Measurements from ENCODE around the gene TEX19.

Gene TEX19

DNA sequence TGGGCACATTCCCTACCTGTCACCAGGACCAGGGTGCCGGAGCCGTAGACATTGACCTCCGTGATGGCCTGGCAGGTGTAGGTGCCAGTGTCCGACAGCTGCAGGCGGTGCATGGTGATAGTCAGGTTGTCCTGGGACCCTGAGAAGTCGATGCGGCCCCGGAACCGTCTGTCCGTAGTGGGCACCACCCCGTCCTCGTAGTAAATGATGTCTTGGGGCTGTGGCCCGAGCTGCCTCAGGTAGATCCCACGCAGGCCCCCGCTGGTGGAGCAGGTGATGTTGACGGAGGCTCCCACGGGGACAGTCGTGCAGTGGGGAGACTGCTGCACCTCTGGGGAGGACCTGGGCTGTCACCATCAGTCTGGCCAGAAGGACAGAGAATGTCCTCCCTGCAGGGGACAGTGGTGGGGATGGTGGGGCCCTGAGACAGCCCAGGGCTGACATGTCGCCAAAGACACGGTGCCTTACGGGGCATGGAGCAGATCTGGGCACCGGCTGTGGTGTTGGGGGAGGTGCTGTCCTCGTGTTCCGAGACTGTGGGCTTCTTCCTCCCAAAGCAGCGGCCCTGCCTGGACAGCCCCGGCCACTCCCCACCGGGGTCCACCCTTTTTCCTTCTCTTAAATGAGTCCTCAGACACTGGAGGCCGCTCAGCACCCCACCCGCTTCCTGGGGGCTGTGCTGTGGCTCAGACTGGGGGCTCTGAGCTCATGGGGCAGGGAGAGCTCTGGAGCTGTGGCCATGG, 42.2 kb upstream of the TEX19 start:
- Histone ChIP-seq H3K9ac (ENCODE audit: low read length in 5 of 5) (no peak overlapping the region), H3K27me3 (ENCODE audit: control insufficient read depth in 5 of 5, insufficient read depth in 4 of 5, low read length in 5 of 5) (peaks cover 10 to 41% (median 32%) of the 10 kb centered on the region in 5 donors), H3K4me1 (ENCODE audit: control insufficient read depth in 5 of 5, insufficient read depth in 5 of 5, low read length in 5 of 5) (peaks cover 0 to 25% (median 6%) of the 10 kb centered on the region in 5 donors), H3K27ac (ENCODE audit: low read depth, low read length) (no peak overlapping the region), H3K4me3 (ENCODE audit: low read depth in 1 of 5, low read length in 5 of 5) (no peak overlapping the region), H3K9me3 (ENCODE audit: control insufficient read depth in 5 of 5, low read length in 5 of 5) (no peaks in the 10 kb centered on the region), H3K36me3 (ENCODE audit: control insufficient read depth in 5 of 5, insufficient read depth in 5 of 5, low read length in 5 of 5) (no peaks in the 10 kb centered on the region)

DNA sequence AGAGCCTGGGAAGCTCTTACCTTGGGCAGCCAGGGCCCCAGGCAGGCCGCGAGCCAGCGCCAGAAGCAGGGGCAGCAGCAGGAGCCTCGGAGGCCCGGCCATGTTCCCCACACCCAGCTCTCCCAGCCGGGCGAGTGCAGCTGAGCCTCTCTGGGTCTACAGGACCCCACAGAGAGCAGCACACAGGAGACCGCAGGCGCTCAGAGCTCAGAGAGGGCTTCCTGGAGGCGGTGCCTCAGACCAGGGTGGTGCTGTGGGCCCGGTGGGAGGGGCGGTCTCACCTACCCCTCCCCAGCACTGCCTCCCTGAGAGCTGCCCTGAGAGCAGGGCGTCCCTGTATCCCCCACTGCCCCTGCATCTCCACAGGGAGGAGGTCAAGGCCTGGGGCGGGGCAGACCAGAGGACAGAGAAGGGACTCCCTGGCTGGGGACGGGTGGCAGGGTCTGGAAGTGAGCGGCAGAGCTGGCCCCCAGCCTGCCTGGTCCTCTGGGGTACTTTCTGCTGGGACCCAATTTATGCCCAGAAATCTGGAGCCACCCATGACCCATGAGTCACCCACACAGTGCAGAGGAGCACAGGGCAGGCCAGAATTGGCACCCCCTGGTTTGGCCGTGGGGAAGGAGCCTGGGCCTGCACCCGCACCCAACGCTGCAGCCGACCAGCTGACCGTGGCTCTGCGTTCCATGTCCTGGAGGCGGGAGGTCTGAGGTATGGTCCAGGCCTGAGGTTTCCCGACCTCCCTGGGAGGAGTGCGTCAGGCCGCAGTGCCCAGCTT, 41.5 kb upstream of the TEX19 start, which contains the start of gene CD7:
TSS of gene CD7 (minus strand) at position 215 of the 775 bp plus-strand sequence. CDS start at position 102, 113 bp downstream.
- Histone ChIP-seq H3K36me3 (ENCODE audit: control insufficient read depth in 5 of 5, insufficient read depth in 5 of 5, low read length in 5 of 5) (no peaks in the 10 kb centered on the region), H3K9ac (ENCODE audit: low read length in 5 of 5) (no peak within 1 kb of the TSS), H3K4me3 (ENCODE audit: low read depth in 1 of 5, low read length in 5 of 5) (no peak within 1 kb of the TSS), H3K9me3 (ENCODE audit: control insufficient read depth in 5 of 5, low read length in 5 of 5) (no peaks in the 10 kb centered on the region), H3K27ac (ENCODE audit: low read depth, low read length) (no peak within 1 kb of the TSS), H3K4me1 (ENCODE audit: control insufficient read depth in 5 of 5, insufficient read depth in 5 of 5, low read length in 5 of 5) (peaks cover 0 to 25% (median 6%) of the 10 kb centered on the region in 5 donors), H3K27me3 (ENCODE audit: control insufficient read depth in 5 of 5, insufficient read depth in 4 of 5, low read length in 5 of 5) (peaks cover 10 to 41% (median 37%) of the 10 kb centered on the region in 5 donors)

DNA sequence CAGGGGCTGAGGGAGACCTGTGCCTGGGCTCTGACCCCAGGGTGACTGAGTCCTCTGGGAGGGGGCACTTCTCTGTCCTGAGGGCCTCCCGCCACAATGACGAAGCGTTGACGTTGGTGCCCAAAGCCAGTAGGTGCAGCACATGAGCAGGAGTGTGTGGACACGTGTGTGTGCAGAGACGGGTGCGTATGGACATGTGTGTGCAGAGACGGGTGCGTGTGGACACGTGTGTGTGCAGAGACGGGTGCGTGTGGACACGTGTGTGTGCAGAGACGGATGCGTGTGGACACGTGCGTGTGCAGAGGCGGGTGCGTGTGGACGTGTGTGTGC, 40.9 kb upstream of the TEX19 start:
- Histone ChIP-seq H3K4me3 (ENCODE audit: low read depth in 1 of 5, low read length in 5 of 5) (no peak overlapping the region), H3K36me3 (ENCODE audit: control insufficient read depth in 5 of 5, insufficient read depth in 5 of 5, low read length in 5 of 5) (no peaks in the 10 kb centered on the region), H3K9ac (ENCODE audit: low read length in 5 of 5) (no peak overlapping the region), H3K4me1 (ENCODE audit: control insufficient read depth in 5 of 5, insufficient read depth in 5 of 5, low read length in 5 of 5) (peaks cover 0 to 25% (median 6%) of the 10 kb centered on the region in 5 donors), H3K27ac (ENCODE audit: low read depth, low read length) (no peak overlapping the region), H3K27me3 (ENCODE audit: control insufficient read depth in 5 of 5, insufficient read depth in 4 of 5, low read length in 5 of 5) (peaks cover 10 to 41% (median 37%) of the 10 kb centered on the region in 5 donors), H3K9me3 (ENCODE audit: control insufficient read depth in 5 of 5, low read length in 5 of 5) (no peaks in the 10 kb centered on the region)

DNA sequence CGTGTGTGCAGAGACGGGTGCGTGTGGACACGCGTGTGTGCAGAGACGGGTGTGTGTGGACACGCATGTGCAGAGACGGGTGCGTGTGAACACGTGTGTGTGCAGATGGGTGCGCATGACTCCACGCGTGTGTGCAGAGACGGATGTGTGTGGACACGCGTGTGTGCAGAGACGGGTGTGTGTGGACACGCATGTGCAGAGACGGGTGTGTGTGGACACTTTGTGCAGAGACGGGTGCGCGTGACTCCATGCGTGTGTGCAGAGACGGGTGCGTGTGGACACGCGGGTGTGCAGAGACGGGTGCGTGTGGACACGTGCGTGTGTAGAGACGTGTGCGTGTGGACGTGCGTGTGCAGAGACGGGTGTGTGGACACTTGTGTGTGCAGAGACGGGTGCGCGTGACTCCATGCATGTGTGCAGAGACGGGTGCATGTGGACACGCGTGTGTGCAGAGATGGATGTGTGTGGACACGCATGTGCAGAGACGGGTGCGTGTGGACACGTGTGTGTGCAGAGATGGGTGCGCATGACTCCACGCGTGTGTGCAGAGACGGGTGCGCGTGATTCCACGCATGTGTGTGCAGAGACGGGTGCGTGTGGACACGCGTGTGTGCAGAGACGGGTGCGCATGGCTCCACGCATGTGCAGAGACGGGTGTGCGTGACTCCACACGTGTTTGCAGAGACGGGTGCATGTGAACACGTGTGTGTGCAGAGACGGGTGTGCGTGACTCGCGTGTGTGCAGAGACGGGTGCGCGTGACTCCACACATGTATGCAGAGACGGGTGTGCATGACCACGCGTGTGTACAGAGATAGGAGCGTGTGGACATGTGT, 40.1 kb upstream of the TEX19 start:
- H3K9ac ChIP-seq (ENCODE audit: low read length in 5 of 5) = no peak overlapping the region
- H3K27me3 ChIP-seq (ENCODE audit: control insufficient read depth in 5 of 5, insufficient read depth in 4 of 5, low read length in 5 of 5) = peaks cover 10 to 36% (median 31%) of the 10 kb centered on the region in 5 donors
- H3K4me1 ChIP-seq (ENCODE audit: control insufficient read depth in 5 of 5, insufficient read depth in 5 of 5, low read length in 5 of 5) = peaks cover 0 to 25% (median 6%) of the 10 kb centered on the region in 5 donors
- no peak overlapping the region for H3K27ac ChIP-seq (ENCODE audit: low read depth, low read length)
- no peaks in the 10 kb centered on the region for H3K9me3 ChIP-seq (ENCODE audit: control insufficient read depth in 5 of 5, low read length in 5 of 5)
- no peaks in the 10 kb centered on the region for H3K36me3 ChIP-seq (ENCODE audit: control insufficient read depth in 5 of 5, insufficient read depth in 5 of 5, low read length in 5 of 5)
- H3K4me3 ChIP-seq (ENCODE audit: low read depth in 1 of 5, low read length in 5 of 5) = no peak overlapping the region

DNA sequence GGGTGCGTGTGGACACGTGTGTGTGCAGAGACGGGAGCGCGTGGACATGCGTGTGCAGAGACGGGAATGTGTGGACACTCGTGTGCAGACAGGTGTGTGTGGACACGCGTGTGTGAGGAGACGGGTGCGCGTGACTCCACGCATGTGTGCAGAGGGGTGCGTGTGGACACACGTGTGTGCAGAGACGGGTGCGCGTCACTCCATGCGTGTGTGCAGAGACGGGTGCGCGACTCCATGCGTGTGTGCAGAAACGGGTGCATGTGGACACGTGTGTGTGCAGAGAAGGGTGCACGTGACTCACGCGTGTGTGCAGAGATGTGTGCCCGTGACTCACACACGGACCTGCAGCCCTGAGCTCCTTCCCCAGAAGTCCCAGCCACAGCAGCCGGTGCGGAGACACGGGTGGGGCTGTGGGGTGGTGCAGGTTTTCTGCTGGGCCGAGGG, 39.4 kb upstream of the TEX19 start:
- peaks cover 0 to 1% (median 0%) of the 10 kb centered on the region in 5 donors for H3K36me3 ChIP-seq (ENCODE audit: control insufficient read depth in 5 of 5, insufficient read depth in 5 of 5, low read length in 5 of 5)
- H3K4me3 ChIP-seq (ENCODE audit: low read depth in 1 of 5, low read length in 5 of 5) = no peak overlapping the region
- no peak overlapping the region for H3K9ac ChIP-seq (ENCODE audit: low read length in 5 of 5)
- H3K27ac ChIP-seq (ENCODE audit: low read depth, low read length) = no peak overlapping the region
- H3K9me3 ChIP-seq (ENCODE audit: control insufficient read depth in 5 of 5, low read length in 5 of 5) = no peaks in the 10 kb centered on the region
- peaks cover 0 to 20% (median 6%) of the 10 kb centered on the region in 5 donors for H3K4me1 ChIP-seq (ENCODE audit: control insufficient read depth in 5 of 5, insufficient read depth in 5 of 5, low read length in 5 of 5)
- peaks cover 10 to 29% (median 27%) of the 10 kb centered on the region in 5 donors for H3K27me3 ChIP-seq (ENCODE audit: control insufficient read depth in 5 of 5, insufficient read depth in 4 of 5, low read length in 5 of 5)

DNA sequence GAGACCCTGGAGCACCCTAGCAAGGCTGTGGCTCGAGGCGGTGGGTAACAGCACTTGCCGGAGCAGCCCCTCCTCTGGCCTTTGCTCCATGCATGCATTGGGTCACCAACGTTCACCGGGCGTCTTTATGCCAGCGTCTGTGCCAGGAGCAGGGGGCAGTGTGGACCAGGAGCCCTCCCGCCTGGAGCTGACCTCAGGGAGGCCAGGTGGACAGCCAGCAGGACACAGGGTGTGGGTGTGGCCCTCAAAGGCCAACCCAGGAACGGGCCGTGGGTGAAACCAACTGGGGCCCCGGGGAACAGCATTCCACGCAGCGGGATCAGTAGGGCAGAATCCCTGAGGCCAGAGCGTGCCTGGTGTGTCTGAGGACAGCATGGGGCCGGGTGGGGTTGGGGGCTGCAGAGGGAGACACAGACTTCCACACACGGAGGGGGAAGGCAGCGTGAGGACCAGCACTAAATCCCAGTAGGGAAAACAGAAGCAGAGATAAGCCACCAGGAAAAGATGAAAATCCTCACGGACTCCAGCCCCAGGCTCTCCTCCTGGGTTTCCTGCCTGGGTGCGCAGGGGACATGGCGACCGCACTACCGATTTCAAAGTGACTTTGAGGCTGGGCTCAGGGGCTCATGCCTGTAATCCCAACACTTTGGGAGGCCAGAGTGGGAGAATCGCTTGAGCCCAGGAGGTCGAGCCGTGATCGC, 38.8 kb upstream of the TEX19 start:
- Histone ChIP-seq H3K36me3 (ENCODE audit: control insufficient read depth in 5 of 5, insufficient read depth in 5 of 5, low read length in 5 of 5) (peaks cover 0 to 8% (median 0%) of the 10 kb centered on the region in 5 donors), H3K4me1 (ENCODE audit: control insufficient read depth in 5 of 5, insufficient read depth in 5 of 5, low read length in 5 of 5) (peaks cover 0 to 13% (median 6%) of the 10 kb centered on the region in 5 donors), H3K9ac (ENCODE audit: low read length in 5 of 5) (no peak overlapping the region), H3K27me3 (ENCODE audit: control insufficient read depth in 5 of 5, insufficient read depth in 4 of 5, low read length in 5 of 5) (peaks cover 9 to 26% (median 24%) of the 10 kb centered on the region in 5 donors), H3K4me3 (ENCODE audit: low read depth in 1 of 5, low read length in 5 of 5) (no peak overlapping the region), H3K9me3 (ENCODE audit: control insufficient read depth in 5 of 5, low read length in 5 of 5) (no peaks in the 10 kb centered on the region), H3K27ac (ENCODE audit: low read depth, low read length) (no peak overlapping the region)

DNA sequence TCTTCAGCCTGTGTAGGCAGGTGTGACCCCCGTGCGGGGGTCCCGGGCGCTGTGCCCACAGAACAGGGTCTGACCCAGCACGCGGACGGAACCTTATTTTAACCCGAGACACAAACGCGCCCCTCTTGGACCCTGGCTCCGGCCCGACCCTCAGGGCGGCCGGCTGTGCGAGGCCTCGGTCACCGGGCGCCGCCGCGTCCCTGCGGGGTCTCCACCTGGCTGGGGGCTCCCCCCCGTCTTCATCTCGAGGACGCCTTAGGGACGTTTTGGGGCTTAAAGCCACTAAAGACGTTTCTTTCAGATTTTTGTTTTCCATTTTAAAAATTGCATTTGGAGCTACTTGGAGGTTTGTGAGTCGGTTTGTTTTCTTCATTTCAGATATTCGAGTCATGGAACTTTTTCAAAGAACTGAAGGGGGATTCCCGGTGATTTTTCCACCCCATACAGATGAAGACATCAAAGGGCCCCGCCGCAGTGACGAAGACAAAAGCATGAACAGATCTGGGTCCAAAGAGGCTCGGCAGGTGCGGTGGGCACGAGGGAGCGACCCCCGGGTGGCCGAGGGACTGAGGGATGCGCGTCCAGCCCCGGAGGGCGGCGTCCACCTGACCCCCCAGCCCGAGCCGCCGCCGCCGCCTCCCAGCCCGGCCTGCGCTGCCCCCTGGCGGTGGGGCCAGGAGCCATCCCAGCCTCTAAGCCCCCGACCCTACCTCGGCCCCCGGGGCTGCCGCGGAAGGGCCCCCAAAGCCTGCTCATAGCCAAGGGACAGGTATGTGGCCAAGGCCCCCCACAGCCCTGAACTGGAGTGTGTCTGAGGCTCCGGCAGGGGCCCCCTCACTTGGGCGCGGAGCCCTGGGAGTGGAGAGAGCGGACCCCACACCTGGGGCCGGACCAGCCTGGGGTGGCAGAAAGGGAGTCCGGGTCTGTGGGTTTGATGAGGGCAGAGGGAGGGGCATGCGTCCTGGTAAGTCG, 37.8 kb upstream of the TEX19 start:
- peaks cover 0 to 17% (median 15%) of the 10 kb centered on the region in 5 donors for H3K27me3 ChIP-seq (ENCODE audit: control insufficient read depth in 5 of 5, insufficient read depth in 4 of 5, low read length in 5 of 5)
- no peaks in the 10 kb centered on the region for H3K9me3 ChIP-seq (ENCODE audit: control insufficient read depth in 5 of 5, low read length in 5 of 5)
- no peak overlapping the region for H3K27ac ChIP-seq (ENCODE audit: low read depth, low read length)
- H3K9ac ChIP-seq (ENCODE audit: low read length in 5 of 5) = no peak overlapping the region
- H3K4me3 ChIP-seq (ENCODE audit: low read depth in 1 of 5, low read length in 5 of 5) = no peak overlapping the region
- peaks cover 0 to 4% (median 0%) of the 10 kb centered on the region in 5 donors for H3K4me1 ChIP-seq (ENCODE audit: control insufficient read depth in 5 of 5, insufficient read depth in 5 of 5, low read length in 5 of 5)
- peaks cover 0 to 11% (median 0%) of the 10 kb centered on the region in 5 donors for H3K36me3 ChIP-seq (ENCODE audit: control insufficient read depth in 5 of 5, insufficient read depth in 5 of 5, low read length in 5 of 5)

DNA sequence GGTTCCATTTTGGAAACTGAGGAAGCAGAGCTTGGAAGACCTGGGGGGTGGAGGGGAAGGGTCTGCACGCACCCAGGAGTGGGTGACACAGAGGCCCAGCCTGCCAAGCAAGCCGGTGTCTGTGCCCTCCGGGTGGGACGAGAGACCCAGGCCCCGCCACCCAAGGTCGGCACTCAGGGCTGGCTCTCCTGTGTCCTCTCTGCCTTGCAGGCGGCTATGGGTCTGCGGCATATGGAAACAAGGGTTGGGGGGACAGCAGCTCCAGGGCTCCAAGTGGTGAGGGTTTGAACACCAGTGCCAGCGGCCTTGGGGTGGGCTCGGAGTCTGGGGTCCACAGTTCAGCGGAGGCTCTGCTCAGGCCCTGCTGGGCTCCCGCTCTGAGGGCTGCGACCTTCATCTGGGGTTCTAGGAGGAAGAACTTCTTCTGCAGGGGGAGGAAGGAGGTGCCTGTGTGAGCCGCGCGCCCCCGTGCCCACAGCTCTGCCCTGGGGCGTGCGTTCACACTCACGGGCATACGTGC, 37.0 kb upstream of the TEX19 start:
- H3K27me3 ChIP-seq (ENCODE audit: control insufficient read depth in 5 of 5, insufficient read depth in 4 of 5, low read length in 5 of 5) = peaks cover 0 to 9% (median 7%) of the 10 kb centered on the region in 5 donors
- H3K9me3 ChIP-seq (ENCODE audit: control insufficient read depth in 5 of 5, low read length in 5 of 5) = no peaks in the 10 kb centered on the region
- H3K9ac ChIP-seq (ENCODE audit: low read length in 5 of 5) = no peak overlapping the region
- no peak overlapping the region for H3K4me3 ChIP-seq (ENCODE audit: low read depth in 1 of 5, low read length in 5 of 5)
- no peak overlapping the region for H3K27ac ChIP-seq (ENCODE audit: low read depth, low read length)
- peaks cover 0 to 11% (median 0%) of the 10 kb centered on the region in 5 donors for H3K36me3 ChIP-seq (ENCODE audit: control insufficient read depth in 5 of 5, insufficient read depth in 5 of 5, low read length in 5 of 5)
- H3K4me1 ChIP-seq (ENCODE audit: control insufficient read depth in 5 of 5, insufficient read depth in 5 of 5, low read length in 5 of 5) = peaks cover 0 to 3% (median 0%) of the 10 kb centered on the region in 5 donors

All from subcutaneous abdominal adipose tissue (tissue), 5 donors.